G401.6 (cell line): ENCODE results near the gene SH3GL1.
A peak's percentile ranks its signal among the peaks of the same experiment; 100 is the strongest.

Experiments
- FAIRE-seq: peaks from 2 replicates; lab custom pipeline; 2012; peaks lifted over from hg19 to GRCh38; lab: Jason Lieb, UNC

Gene SH3GL1, protein sequence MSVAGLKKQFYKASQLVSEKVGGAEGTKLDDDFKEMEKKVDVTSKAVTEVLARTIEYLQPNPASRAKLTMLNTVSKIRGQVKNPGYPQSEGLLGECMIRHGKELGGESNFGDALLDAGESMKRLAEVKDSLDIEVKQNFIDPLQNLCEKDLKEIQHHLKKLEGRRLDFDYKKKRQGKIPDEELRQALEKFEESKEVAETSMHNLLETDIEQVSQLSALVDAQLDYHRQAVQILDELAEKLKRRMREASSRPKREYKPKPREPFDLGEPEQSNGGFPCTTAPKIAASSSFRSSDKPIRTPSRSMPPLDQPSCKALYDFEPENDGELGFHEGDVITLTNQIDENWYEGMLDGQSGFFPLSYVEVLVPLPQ

DNA sequence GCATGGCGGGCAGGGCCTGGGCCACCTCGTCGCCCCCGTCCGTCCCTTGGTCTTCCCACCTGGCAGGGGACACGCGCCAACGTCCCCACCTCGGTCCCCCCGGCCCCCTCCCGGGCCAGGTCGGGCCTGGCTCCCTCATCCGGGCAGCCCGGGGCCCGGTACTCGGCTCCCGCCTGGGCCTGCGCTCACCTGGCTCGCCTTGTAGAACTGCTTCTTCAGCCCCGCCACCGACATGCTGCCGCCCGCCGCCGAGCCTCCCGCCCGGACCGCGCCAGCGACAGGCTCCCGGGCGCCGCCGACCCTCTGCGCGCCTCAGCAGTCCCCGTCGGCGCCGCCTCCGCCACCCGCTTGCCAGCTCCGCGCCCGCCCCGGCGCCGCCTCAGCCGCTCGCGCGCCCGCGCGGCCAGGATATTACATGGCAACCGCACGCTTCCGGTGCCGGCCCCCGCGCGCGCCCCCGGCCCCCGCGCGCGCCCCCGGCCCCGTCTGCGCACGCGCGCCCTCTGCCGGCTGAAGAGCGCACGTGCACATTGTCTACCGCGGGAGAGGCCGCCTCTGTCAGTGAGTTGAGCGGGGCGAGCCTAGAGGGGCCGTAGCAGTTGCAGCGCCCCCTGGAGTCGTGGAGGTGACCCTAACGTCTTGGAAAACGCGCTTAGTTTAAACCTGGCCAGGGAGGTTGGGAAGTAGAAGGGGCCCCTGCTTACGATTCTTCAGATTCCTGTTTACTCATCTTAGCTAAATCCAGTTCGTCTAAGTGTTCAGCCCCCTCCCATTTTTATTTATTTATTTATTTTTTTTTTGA lies at the start of gene SH3GL1:
SH3GL1 (minus strand) TSS at position 413 of the 802 bp plus-strand sequence; CDS start at position 234, 179 bp downstream.
- FAIRE-seq = peak; percentile 64

DNA sequence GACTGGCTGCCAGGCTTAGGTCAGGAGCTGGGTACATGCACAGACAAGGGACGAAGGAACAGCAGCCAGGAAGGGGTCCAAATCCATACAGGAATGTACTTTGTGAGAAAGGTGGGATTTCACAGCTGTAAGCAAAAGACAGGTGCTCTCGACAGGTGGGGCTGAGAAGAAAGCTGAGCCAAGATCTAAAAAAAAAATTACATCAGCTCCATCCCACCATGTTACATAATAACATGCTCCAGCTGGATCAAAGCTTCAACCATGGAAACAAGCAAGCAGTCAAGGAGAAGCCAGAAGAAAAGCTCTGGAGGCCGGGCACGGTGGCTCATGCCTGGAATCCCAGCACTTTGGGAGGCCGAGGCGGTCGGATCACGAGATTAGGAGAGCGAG lies 49.3 kb upstream of the SH3GL1 start:
- no peak for FAIRE-seq

DNA sequence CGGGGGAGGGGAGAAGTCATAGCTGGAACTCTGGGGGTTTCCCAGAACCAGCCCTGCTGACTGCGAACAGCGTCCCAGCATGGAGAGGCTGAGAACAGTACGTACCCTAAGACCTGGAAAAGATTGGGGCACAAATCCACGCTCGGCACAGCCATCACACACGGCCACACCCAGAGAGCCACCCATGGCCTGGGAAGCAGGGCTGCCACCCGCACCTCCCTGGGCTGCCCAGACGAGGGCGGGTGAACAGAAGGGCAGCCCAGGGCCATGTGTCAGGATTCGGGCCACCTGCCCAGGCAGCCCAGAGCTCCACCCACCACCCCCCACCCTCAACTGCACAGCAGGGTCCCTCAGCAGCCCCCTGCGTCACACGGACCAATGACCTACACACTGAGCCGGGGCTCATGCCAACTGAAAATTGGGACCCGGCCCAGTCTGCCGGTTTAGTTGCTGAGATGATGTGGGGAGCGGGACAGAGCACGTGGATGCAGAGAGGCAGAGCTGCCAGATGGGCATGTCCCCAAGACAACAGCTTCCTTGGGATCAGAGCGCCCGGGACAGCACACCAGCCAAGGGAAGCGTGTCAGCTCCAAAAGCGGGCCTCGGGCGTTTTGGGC lies 48.8 kb upstream of the SH3GL1 start:
- no peak for FAIRE-seq

DNA sequence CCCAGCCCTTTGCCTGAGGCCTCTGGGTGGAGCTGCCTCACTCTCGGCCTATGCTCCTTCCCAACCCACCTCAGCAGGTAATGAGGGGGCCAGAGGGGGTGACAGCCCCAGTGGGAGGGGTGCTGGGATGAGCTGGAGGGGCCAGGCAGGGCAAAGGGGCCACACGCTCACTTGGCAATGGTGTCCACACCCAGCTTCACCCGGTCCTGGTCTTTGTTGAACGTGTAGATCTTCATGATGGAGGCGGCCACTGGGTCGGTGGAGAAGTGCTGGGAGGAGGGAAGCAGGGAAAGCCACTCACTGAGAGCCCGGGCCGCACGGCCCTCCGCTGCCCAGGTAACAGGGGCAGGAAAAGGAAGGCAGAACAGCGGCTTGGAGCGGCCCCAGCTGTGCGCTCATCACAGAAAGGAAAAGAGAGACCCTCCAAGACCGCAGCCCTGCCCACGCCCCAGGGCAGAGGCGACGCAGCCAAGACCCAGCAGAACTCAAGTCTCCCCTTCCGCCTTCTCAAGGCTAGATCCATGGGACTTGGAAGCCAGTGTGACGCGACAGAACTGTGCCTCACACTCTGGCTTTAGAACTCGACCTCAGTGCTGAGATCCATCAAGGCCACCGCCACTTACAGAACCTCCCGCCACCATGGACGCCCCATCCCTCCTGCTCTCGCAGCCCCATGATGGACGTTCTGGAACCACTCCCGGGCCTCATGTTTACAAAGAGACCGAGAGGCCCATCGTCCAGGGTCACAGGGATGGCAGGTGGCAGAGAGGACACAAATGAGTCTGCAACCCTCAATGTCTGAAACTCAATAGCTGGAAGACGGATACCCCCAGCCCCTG lies 48.0 kb upstream of the SH3GL1 start:
- no peak for FAIRE-seq

DNA sequence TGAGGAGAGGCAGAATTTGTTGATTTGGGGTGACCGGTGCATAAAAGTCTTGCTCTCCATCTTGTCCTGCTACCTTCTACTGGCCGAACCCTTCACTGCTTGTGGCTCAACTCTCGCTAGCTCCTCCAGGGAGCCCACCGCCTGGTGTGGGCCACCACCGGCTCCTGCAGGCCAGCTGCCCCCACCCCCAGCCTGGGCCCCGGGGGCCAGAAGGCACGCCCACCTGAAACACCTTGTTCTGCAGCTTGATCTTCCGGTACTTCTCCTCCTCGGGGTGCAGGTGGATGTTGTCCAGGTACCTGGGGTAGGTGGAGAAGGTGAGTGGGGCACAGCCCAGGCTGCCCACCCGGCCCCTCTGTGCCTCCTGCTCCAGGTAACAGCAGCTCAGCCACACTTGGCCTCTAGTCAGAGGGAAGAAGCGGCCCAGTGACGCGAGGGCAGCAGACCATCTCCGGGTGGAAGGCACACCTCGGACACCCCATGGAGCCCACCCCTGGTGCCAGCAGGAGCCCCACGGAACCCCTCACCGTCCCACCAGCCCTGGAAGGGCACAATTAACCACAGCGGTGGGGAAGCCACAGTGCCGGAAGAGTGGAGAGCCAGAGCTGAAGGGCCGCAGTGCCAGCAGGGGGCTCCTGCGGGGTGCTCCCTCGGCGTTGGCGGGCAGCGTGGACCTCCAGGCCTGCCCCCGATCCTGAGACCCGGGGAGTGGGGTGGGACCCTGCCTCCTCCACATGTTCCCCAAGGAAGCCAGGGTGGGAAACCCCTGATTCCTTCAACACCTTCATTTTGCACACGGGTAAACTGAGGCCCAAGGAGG lies 47.2 kb upstream of the SH3GL1 start:
- no peak for FAIRE-seq

DNA sequence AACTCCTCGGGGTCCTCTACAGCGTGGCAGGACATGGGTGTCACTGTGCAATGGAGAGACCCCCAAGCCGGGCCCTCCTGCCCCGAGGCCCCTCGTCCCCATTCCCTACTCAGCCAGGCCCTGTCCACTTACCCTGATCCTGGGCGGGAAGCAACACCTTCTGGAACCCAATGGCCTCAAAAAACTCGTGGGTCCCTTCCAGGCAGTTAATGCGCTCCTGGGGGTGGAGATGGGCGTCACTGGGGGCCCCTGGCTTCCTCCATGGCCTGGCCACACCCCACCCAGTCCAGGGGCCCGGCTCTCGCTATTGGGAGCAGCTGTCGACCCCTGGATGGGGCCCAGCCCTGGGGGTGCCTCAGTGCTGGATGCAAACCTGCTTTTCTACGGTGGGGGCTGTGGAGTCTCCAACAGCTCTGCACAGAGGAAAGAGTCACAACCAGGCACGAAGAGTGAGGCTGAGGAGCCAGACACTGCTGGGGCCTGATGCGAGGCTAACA lies 46.4 kb upstream of the SH3GL1 start:
- no peak for FAIRE-seq

DNA sequence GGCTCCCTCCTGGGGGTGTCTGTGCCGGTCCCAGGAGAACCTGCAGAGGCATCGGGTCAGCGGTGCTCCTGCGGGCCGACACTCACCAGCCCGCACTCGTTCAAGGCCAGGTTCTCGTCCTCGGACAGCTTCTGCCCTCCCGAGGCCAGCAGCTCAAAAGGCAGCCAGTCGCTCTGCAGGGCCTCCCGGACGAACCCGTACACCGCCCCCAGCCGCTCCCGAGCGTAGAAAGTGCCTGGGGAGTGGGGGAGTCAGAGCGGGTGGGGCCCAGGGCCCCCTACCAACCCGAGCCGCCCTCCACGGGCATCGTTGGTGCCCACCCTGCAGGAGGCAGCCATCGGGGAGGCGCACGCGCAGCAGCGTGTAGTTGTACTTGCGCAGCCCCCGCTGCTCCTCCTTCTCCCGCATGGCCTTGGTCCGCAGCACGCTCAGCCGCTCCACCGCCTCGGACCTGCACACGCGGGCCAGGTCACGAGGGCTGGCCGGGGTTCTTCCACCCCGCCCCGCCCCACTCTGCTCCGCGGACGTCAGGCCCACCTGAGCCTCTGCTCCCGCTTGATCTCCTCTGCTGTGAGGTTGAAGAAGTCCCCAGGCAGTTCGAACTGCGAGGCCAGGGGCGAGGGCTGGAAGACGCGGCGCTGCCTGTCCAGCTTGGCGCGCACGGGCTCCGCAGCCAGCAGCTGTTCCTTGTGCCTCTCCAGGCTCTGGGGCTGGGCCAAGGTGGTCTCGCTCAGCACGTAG lies 45.8 kb upstream of the SH3GL1 start:
- no peak for FAIRE-seq

DNA sequence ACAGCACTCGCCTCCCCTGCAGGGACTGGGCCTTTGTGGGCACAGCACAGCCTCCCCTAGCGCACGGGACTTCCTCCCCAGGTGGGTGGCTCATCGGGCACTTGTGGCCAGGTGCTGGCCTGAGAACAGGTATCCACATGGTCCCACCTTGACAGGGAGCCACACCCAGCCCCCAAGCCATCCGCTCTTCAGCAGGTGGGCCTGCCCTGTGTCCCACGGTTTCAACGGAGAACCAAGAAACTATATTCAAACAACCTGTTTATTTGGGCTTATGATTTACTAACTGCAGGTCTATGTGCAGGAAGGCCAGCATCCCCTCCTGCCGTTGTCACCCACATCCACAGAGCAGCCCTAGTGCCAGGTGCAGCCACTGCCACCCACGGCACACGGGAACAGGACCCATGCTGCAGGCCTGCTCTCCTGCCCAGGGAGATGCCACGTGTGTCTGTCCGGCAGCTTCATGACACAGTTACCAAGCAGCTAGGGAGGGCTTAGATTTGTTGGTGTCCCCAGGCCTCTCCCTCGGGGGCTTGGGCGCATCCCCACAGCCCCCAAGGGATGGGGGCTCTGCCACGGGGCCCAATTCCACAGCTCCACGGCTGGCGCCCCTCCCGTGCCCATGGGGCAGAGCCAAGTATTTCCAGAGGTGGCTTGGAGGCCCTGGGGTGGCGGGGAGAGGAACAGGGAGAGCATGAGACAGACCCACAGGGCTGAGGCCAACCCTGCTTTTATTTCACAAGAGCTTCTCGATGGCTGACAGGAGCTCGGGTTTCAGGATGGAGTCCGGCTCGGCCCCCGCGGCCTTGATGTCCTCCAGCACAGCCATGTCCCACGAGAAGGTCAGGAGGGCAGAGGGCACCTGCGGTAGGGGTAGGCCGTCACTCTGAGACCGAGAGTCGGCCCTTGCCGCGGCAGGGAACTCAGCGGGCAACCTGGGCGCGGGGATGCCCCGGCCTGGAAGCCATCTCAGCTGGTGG lies 44.7 kb upstream of the SH3GL1 start:
- no peak for FAIRE-seq

DNA sequence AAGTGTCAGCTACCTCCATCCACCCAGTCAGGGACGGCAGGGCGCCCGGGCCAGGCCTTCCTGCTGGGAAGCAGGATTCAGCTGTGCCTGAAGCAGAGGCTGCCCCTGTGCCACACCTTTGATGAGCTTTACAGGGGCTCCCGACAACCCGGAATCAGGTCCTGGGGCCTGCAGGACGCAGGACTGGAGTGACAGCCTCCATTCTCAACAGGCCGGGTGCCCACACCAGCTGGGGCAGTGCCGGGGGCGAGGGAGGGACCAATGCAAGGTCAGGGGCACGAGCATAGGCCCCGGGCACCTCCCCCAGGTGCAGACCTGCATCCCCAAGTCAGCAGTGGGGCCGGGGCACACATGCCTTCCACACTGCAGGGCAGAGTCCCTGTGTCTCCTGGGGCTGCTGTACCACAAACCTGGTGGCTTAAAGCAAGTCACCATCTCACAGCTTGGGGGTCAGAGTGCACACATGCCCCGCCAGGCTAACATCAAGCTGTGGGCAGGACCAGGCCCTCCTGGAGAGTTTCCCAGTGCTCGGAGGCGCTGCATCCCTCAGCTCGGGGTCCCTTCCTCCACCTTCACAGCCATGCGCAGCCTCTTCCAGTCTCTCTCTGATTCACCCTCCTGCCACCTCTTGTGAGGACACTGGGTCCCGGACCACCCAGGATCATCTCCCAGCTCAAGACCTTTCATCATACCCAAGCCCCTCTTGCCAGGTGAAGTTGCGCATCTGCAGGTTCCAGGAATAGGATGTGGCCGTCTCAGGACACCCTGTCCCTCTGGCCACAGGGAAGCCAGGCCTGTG lies 43.8 kb upstream of the SH3GL1 start:
- no peak for FAIRE-seq

DNA sequence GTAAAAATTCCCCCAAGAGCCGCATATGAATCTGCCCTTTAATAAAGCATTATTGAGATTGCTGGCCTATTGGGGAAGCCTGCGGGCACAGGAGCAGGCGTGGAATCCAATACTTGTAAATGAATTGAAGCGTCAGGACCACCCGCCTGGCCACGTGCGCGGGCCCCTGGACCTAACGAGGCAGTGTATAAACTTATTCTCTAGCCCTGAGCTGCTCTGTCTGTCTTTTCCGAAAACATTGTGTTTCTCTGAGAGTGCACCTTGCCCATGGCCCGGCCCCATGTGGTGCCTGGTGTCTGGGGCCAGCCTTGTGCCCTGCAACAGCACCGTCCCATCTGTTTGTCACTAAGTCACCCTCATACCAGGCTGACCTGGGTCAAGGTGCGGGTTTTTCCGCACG lies 42.8 kb upstream of the SH3GL1 start:
- FAIRE-seq = no peak

DNA sequence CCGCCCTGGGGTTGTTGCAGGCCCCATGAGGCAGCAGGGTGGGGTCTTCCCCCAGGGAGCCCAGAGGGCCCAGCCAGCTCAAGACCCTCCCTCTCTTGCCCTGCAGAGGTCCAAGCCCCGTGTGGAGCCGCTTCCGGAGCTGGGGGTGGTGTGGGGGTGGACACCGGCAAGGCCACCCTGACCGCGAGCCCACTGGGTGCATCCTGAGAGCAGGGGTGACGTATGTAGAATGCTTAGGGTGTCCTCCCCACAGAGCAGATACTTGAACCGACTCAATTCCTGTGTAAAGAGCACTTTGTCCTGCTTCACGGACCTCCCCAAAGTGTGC lies 42.4 kb upstream of the SH3GL1 start:
- FAIRE-seq = no peak

DNA sequence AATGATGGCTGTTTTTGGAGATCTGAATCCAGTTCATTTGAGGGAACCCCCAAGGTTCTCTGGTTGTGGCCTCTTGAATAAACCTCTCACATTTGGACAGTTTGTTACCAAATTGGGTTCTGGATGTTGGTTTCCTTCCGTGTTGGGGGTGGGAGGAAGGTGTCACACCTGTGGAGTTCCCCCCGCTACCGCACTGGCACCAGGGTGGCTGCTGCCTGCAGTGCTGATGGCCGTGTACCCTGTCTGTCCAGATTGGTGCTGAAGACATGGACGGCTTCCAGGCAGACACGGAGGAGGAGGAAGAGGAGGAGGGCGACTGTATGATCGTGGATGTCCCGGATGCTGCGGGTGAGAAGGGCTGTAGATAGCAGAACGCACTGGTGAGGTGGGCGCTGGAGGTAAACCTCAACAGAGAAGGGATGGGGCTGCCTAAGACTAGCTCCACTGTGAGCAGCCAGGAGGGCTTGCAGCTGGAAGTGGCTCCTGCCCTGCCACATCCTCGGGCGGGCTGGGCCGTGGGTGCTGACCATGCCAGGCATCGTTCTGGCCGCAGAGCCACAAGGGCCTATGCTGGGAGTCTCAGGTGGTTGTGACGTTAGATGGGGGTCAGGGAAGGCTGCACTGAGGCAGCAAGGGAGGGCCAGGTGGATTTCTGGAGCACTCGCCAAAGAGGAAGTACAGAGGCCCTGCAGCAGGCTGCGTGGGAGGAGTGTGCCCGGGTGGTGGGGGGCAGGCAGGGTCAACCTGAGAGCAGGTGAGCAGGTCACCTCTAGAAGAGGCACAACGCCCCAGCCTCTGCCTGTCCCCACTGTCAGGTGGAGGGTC lies 41.9 kb upstream of the SH3GL1 start:
- FAIRE-seq = no peak

DNA sequence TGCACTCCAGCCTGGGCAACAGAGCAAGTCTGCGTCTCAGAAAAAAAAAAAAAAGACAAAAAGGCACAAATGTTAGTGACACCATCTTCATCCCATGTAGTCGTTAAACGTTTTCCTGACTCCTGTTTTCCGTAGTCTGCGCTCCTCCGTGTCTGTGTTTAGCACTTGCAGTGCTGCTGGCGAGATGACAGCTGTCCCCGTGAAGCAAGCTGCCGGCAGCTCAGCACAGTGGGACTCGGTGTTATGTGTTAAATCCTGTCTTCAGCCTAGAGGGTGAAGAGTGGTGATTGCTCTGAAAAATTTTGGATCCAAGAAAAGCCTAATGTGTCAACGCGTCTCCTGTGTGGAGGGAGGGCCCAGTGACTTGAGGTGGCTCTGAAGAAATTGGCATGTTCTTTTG lies 38.9 kb upstream of the SH3GL1 start:
- no peak for FAIRE-seq

DNA sequence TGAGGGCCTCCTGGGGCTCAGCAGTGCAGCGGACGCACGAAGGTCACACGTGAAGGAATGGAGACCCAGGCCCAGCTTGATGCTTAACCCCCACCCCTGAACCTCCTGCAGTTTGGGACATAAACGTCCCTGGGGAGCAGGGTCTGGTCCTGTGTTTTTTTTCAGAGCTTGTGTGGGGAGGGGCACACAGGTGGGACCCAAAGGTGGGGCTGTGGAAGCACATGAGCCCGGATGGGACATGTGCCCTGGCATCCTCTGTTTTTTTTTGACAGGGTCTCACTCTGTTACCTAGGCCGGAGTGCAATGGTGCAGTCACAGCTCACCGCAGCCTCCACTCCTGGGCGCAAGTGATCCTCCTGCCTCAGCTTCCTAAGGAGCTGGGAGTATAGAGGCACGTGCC lies 36.8 kb upstream of the SH3GL1 start:
- no peak for FAIRE-seq

DNA sequence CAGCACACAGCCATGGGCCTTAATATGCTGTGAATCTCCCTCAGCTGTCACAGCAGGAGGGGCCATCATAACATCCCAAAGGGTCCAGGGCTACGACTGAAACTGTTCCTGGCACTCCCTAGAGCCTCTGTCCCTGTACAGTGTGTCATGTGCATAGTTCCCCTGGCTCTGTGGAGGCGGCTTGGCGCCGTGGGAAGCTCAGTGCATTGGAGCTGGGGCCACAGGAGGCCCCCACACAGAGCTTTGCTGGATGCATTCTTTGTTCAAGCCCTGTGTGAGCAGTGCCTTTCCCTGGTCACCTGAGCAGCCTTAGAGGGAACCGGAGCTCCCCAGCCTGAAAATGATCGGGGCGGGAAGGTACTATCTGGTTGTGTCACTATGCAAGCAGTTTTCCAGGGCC lies 35.9 kb upstream of the SH3GL1 start:
- no peak for FAIRE-seq

DNA sequence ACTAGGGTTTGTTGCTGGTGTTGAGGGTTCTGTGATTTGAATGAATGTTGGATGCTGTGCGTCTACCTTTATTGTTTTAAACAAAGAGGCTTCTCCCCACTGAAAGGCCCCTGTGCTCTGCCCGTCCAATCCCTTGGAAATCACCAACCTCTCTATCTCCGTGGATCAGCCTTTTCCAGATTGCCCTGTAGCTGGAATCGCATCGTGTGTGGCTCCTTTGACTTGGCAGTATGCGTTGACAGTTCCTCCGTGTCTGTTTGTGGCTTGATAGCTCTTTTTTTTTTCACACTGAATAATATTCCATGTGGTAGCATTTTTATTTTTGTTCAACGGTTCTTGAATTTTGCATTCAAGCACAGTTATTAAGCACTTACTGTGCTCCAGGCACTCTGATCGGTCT lies 34.0 kb upstream of the SH3GL1 start:
- FAIRE-seq = no peak

DNA sequence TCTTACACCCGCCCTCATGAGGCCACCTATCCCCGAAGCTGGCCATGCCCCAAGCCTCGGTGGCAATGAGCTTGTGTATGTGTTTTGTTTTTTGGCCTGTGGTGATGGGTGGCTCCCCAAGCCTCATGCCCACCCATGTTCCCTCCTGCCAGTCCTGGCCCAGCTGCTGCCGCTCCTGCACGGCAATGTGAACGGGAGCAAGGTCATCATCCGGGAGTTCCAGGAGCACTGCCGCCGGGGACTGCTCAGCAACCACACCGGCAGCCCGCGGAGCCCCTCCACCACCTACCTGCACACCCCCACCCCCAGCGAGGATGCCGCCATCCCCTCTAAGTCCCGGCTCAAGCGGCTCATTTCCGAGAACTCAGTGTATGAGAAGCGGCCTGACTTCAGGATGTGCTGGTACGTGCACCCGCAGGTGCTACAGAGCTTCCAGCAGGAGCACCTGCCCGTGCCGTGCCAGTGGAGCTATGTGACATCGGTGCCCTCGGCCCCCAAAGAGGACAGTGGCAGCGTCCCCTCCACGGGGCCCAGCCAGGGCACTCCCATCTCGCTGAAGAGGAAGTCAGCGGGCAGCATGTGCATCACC lies 32.7 kb upstream of the SH3GL1 start:
- no peak for FAIRE-seq
